ENCODE measurements around the gene CUTA.

- TF ChIP-seq FOXM1 (IDR thresholded peaks at IDR 0.05; ENCODE audit: borderline replicate concordance) (no peak), NFRKB (IDR thresholded peaks at IDR 0.05) (no peak), ELF4 (IDR thresholded peaks at IDR 0.05) (no peak), FOXK2 (IDR thresholded peaks at IDR 0.05) (no peak), BHLHE40 (IDR thresholded peaks at IDR 0.05; ENCODE audit: borderline replicate concordance) (no peak), LEF1 (IDR thresholded peaks at IDR 0.05; ENCODE audit: borderline replicate concordance) (no peak), SP1 (IDR thresholded peaks at IDR 0.05) (no peak), PKNOX1 (IDR thresholded peaks at IDR 0.05) (no peak), FOXA1 (IDR thresholded peaks at IDR 0.05) (no peak), TARDBP (IDR thresholded peaks at IDR 0.05) (no peak), ARNT (IDR thresholded peaks at IDR 0.05) (no peak), SUZ12 (IDR thresholded peaks at IDR 0.05) (no peak), HDGF (IDR thresholded peaks at IDR 0.05; ENCODE audit: borderline replicate concordance) (no peak), L3MBTL2 (conservative IDR thresholded peaks at IDR 0.05) (no peak)
These were observed 7.2 kb upstream of the CUTA start for GRCh38 chr6:33424855-33425667.

Data from HEK293T (cell line).